GM21390 (cell line): ENCODE measurements around the gene ZNF532.
A peak's percentile ranks its signal among the peaks of the same experiment; 100 is the strongest.

ENCODE experiments used
- ATAC-seq: cut with Tn5 transposase; IDR thresholded peaks from one replicate; pipeline ENCODE4 v1.9.1; 2021; ENCODE audit not compliant: unreplicated experiment

Gene ZNF532

DNA sequence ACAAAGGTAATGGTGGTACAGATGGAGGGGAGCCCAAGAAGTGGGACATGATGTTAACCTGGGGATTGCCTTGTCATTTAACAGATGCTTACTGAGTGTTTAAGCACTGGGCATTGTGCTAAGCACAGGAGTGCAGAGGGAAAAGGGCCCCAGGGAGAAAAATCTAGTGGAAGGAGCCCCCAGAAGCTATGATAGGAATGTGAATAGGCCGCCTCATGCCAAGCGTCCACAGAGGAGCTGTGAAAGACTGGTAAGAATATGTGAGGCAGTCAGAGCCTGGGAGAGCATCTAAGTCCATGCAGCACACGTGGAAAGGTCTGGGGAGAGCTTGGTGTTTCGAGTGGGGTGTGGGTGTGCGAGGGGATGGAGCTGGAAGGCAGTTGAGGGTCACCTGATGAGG lies 5.5 kb downstream of the ZNF532 start:
- no peak for ATAC-seq

DNA sequence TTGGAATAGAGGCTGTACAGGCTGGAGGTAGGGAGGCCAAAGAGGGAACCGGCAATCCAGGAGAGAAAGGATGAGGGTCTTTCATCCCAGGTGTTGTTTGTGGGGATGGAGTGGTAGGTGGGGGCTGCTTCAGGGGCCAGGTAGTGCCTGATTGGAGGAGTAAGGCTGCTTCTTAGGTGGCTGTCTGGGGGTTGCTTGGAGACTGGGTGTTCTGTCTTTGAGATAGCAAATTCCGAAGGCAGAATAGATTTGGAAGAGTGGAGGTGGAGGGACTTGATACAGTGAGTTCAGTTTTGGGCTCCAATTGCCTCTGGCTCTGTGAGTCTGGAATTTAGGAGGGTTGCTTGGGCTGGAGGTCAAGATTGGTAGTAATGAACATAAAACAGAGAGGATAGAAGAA lies 5.9 kb downstream of the ZNF532 start:
- ATAC-seq, result no peak

DNA sequence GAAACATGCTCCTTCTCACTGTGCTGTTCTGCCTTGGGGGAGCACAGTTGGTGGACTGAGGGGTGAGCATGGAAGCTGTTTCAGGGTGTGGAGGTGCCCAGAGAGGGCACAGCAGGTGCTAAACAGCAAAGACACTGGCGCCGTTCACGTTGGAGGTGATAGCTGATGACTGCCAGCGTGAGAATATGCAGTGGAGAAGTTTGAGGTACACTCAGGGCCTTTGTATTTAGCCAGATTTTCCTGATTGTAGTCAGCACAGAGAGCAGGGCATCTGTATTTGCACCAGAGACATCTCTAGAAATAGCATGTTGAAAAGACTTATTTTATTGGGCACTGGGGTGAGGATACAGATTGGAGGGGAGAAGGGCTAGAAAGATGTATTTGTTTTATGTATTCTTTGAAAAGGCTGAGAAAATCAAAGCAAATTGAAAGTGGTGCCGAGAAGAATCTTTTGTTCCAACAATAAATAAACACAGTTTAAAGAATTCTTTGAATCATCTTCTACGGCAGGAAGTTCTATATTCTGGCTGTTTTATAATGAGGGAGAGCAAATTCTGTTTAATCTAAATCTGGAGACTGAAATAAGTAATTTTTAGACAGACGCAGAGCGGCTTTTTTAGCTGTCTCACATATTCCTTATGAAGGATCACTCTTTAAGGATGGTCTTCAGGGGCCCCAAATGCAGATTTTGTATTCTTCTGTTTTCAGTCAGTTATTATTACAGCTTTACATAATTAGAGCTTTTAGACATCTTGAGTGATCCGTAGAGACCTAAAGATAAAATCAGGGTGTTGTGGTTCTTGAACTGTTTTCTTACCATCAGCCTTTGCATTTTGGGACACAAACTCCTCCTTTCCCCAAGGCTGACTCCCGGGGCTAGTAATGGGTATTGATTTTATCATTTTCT lies 7.1 kb downstream of the ZNF532 start:
- no peak for ATAC-seq

DNA sequence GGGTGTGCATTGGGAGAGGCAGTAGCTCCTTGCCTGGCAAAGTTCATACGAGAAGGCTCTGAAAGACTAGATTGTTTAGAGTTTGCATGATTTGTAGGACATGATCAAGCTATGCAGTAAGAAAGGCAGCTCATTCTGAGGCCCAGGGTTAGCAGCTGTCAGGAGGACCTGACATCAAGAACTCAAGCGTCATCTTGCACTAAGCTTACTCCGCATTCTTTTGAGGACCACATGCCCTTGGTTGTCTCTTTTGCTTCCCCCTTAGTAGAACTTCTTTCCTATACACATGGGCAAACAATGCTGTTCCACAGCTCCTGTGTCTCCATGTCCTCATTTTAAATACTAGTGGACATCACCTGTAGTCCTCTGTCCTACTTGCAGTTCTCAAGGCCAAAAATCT lies 14.0 kb downstream of the ZNF532 start:
- ATAC-seq, result no peak

DNA sequence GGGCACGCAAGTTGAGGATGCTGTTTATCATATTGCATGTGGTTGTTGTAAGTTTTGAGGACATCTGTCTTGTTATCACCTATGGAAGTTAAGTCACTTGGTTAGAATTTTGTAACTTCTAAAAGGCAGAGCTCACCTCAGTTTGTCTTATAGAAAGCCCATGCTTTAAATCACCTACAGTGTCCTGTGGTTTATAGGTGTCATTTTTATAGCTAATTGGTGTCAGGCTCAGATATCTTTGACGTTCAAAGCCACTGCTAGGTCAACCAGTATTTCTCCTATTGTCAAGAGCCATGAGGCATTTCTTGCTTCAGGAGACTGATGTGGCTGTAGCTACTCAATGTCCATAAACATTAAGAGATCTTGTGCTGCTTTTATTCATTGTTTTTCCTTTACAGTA lies 16.8 kb downstream of the ZNF532 start:
- no peak for ATAC-seq

DNA sequence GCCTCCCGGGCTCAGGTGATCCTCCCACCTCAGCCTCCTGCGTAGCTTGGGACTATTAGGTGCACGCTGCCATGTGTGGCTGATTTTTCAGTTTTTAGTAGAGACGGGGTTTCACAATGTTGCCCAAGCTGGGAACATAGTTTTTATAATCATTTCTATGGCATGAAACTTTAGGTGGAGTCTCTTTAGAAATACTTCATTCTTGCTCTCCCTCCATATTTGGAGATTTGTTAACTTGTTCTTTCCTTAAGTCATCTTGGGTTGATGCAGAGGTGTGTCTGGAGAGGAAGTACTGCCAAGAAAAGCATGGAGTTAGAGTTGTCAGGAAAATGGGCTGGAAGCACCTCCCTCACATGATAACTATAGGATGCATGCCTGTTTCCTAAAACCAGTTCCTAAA lies 17.4 kb downstream of the ZNF532 start:
- ATAC-seq, result no peak

DNA sequence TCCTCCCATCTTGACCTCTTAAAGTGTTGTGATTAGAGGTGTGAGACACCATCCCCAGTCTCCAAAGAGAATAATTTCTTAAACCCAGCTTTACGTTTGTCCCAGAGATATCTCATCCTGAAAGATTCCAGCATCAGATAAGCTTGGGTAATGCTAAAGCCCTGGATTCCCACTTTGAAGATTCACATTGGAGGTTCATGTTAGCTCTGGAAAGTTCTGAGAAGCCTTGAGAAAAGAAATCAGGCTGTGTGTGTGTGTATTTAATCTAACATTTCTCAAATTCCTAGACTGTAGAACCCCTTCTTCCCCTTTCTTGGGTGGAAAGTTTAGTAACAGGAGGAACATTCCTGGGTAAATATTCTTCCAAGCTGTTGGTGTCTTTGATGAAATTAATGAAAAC lies 18.0 kb downstream of the ZNF532 start:
- ATAC-seq, result no peak

DNA sequence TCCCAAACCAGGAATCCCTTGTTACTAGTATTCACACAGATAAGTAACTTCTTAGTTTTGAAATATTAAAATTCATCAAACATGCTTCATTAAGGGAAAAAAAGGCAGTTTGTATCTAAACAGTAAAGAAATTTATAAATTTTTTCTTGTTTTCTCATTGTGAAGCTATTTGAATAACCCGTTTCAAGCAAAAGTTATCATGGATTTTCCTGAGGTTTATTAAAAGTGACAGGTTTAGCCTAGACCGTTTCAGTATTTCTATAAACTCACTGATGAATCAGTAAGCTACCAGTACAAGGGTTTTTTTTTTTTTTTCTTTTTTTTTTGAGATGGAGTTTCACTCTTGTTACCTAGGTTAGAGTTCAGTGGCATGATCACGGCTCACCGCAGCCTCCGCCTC lies 20.0 kb downstream of the ZNF532 start:
- ATAC-seq, result no peak

DNA sequence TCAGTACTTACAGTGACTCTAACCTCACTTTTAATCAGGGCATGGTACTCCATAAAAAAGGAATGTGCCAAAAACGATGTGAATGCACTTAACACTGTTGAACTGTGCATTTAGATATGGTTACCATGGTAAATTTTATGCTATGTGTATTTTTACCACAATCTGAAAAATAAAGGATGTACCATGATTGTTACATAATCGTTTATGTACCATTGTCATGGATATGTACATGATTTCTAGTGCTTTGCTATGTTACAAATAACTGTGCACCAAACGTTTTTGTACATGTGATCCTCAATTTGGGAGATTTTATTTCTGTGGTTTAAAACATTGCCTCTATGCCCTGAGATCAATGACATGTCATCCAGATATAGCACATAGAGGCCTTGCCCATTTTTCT lies 21.8 kb downstream of the ZNF532 start:
- ATAC-seq, result no peak

DNA sequence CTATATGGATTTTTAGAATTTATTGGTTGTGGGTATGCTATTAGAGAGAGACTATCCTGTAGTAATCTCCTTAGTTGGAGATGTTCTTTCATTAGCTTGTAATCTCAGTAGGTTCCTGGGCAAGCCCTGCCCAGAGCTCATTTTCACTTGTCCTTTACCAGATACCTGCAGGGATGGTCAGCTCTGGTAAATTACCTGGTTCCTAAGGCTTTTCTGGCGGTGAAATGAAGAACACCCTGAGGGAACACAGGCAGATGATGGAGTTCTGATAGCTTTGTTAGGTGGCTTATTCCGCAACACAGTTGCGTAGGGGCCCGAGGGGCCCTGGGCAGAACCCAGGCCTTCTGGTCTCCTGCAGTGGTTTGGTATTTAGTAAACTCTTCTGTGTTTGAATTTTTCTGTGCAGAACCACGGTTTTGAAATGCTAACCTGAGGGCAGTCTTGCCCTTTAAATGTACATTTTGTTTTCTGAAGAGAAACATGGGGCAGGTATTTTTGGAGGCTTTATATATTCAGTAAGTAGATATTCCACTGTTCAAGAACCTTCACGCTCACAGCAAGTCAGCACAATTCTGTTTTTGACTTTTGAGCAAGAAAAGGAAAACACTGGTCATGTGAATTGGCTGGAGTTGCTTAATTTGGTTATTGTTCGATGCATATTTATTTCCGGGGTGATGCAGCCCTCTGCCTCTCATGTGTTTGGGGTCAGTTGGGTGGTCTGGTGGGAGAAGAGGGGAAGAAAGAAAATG lies 22.4 kb downstream of the ZNF532 start:
- peak; percentile 21 for ATAC-seq

DNA sequence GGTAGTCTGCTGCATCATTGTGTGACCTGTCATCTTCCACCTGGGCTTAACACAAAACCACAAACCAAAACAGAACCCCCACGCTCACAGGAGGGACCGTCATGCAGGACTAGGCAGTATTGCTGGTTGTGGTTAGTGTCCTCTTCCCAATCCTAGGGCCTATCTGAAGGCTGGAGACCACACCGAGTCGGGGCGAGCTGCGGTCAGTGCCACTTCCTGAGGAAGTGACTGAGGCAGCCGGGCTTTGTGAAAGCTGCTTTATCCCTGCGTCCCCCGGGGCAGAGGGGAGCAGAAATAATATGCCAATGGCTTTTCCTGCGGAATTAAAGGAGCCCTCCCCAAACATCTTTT lies 22.9 kb downstream of the ZNF532 start:
- peak; percentile 80 for ATAC-seq

DNA sequence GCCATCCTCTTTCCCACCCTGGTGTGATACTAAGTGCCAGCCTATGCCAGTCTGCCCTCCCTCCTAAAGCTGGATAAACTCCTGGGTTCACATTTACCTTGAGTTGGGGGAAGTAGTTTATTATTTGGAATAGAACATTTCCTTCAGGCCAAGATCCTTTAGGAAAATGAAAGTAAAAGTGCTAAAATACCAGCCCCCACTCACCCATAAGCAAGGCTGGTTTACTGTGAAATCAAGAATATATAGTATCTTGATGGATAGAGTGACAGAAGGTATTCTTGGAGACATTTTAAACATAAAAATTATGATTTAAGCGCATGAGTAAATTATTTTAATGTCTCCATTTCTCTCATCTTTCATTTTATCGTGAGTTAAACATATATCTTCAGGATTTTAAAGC lies 27.1 kb downstream of the ZNF532 start:
- no peak for ATAC-seq

DNA sequence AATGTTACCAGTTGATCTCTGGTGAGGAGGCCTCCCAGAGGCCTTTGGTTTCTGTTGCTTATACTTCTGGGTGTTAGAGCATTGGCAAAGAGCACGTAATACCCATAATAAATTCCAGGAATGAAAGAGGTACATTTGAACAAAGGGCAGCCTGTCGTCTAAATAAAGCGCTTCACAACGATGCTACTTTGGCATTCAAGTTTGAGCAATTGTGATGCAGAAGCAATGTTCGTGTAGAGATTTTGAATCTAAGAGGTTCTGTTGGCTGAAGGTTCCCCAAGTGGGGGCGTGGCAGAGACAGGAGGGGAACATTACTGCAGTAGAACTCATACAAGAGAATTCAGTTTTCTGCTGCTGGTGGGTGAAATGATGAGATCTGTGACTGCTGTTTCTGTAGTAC lies 27.8 kb downstream of the ZNF532 start:
- ATAC-seq, result no peak

DNA sequence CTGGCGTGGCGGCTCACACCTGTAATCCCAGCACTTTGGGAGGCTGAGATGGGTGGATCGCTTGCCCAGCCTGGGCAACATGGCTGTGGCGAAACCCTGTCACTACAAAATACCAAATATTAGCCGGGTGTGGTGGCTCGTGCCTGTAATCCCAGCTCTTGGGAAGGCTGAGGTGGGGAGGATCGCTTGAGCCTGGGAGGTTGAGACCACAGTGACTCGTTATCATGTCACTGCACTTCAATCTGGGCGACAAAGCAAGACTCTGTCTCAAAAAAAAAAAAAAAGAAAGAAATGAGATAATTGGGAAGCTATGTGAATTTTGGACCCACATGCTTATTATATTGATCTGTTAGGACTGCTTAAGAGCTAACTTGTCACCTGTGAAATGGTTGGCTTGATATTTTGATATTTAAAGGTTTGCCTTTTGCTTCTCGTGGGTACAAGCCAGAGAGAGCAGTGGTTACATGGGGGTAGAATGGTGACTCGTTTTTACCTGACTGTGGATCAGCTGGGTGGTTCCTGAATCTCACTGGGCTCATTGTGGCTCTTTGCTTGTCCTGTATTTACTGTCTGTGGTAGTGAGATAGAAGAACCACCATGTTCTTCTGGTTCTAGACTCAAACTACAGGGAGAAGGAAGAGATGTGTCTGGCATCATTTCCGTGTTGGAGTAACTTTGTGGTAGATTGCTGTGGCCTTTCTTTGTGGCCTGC lies 28.9 kb downstream of the ZNF532 start:
- ATAC-seq, result no peak

DNA sequence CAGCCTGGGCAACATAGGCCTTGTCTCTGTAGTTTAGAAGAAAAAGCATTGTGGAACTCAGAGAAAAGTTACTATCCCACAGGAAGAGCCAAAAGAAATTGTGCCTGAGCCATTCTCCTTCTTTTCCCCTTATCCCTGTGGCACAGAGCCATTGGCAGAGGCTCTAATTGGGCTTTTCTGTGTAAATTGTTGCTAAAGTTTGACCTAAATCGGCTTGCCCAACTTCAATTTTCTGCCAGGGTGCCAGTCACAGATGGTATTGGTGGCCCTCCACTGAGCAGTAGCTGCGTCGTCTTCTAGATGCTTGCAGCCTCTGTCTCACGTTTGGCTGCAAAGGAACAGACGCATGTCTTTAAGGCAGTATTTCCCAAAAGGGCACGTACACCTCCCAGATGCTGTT lies 30.3 kb downstream of the ZNF532 start:
- no peak for ATAC-seq

DNA sequence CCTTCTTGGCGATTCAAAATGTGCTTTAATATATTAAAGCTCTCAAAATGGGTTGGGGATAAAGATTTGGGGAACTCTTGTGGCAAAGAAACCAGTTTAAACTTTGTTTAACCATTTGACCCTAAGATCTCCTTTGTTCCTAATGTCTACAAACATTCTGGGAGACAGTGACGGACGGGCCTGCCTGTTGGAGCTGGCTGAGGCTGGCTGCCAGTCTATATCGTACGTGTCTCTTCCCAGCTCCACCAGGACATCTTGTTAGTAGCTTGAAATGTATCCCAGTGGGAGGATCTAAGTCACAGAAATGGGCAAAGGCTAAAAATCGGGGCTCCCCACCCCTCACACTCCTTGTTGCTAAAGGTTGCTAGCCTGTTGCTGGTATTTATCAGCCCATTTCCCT lies 30.7 kb downstream of the ZNF532 start:
- no peak for ATAC-seq

DNA sequence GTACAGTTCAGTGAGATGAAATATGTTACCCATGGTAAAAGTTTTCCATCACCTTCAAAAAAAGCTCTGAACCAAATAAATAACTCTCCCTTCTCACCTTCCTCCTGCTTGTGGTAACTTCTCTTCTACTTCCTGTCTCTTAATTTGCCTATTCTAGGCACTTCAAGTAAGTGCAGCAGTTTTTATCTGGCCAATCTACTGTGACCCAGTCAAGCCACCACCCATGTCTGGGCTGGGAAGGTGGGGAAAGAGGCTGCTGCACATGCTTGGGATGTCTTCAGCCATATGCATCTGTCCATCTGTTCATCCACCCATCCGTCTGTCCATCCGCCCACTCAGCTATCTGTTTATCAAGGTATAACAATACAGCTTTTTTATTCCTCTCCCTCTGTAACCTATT lies 31.6 kb downstream of the ZNF532 start:
- ATAC-seq, result peak; percentile 97

DNA sequence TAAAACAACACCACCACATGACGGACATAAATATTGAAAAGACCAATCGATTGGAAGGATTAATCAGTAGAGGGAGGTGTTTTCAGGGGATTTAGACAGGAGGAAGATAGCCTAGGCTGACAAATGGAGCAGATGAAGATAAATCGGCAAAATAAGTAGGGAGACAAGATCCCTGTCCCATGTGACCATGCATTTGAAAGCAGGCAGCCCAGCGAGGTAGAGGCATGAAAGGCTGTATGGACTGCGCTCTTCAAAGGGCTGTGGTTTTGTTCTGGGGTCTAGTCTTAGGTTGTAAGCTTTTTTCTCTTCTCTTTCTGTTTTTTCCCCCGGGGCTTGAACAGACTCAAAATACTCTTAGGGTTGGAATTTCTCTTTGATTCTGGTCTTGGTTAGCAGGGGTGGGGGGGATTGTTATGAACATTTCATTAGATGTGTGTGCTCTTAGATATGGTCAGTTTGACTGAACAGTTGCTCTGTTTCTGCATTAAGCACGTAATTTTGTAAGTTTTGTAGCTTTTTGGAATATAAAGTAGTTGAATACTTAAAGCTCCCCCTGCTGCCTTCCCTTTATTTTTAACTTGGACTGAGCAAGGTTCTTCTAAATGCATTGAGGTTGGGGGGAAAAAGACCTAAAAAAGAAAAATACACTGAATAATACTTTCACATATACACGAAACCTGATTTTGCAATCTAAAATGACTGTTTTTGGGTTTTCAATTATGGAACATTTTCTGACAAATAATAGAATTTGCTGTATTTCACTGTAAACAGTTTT lies 32.2 kb downstream of the ZNF532 start:
- peak; percentile 33 for ATAC-seq

DNA sequence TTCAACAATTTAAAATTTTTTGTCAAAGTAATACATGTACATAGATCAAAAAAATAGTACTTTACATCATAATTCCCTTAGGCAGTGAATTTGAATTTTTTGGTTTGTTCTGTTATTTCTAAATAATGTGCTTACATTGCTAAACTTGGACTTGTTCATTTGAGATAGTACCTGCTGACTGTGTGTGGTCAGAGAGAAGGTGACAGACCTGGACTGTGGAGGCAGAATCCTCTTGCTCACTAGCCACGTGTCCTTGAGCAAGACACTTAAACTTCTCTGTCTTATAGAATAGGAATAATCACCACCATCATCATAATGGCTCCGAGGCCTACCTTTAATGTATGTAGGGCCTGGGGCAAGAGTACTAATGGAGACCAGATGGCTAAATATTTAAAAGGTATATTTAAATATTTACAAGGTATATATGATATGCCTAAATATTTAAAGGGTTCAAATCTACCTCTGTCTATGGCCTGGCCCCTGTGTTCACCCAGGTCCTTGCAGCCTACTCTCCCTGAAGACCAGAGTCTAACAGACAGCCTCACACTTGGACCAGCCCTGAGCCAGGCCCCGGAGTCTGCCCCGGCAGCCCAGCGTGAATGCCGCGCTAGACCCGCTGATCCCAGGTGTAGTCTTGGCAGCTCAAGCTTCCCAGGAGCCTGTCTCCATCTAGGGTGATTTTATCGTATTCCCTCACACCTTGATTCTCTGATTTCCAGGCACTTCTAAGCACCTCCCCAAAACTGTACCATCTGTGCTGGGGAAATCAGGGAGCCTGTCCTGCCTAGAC lies 33.5 kb downstream of the ZNF532 start:
- no peak for ATAC-seq

DNA sequence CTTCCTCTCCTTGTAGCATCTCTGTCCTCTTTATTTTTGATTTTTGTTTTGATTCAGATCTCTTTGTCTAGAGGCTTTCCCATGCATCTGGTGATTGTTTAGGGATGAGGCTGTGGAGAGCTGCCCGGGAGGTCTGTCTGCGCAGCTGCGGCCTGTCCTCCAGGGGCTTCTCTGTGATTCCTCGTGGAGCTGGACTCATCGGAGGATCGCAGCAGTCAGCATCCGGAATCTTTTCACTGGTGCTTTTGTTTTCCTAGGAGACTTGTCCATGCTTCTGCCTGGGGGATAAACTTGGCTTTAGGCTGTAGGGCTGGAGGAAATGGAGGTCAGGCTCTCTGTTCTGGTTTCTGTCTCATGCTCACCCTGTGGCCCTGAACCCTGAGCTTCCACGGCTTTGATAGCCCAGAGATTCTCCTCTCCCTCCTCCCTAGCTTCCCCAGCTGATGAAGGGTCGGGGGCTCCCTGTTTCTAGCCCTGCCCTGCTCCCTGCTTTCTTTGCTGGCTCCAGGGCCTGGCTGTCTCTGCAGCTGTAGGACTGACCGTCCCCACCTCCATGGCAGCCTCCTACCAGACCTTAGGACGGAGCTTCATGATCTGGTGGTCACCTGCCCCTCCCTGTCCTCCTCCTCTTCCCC lies 35.5 kb downstream of the ZNF532 start:
- ATAC-seq, result no peak
